Endothelial cell of umbilical vein (primary cell): ENCODE measurements around the gene CMIP. TPM values are rescaled to one million over a fixed set of nuclear protein-coding genes. Genes with fewer than 3 reads are reported as not detected.

ENCODE experiments used
- BruUV-seq: library from RNA; stranded (reverse); fragments of 400-500 nt; replicated peaks from 2 replicates; lab custom pipeline; 2021; lab: Mats Ljungman, UMichigan
- CTCF ChIA-PET: fragments of 300-600, 350-600 bp; sonication (Branson Sonifier 250); formaldehyde crosslinking; loops from one replicate; lab custom pipeline; 2021; ENCODE audit warnings: antibody characterized with exemption, inconsistent platforms; lab: Charles Lee
- POLR2A ChIA-PET: fragments of 300-600, 350-600 bp; sonication (Branson Sonifier 250); formaldehyde crosslinking; loops from one replicate; lab custom pipeline; 2021; ENCODE audit warnings: antibody characterized with exemption, inconsistent platforms; lab: Charles Lee
- DNase-seq: peaks from one replicate; pipeline ENCODE4 v3.0.0-alpha.2; 2011; ENCODE audit warnings: low read depth, low spot score
- FAIRE-seq: peaks from 2 replicates; lab custom pipeline; 2011; peaks lifted over from hg19 to GRCh38; lab: Jason Lieb, UNC
- H2AFZ ChIP-seq: 2 replicates; pipeline ENCODE4 v1.6.0; 2012; ENCODE audit warnings: low read depth, low read length, control low read depth, inconsistent platforms
- H3K27ac ChIP-seq: 2 replicates; pipeline ENCODE4 v1.5.1; 2011; ENCODE audit warnings: low read depth, mild to moderate bottlenecking, control low read depth, low read length, moderate library complexity; ENCODE audit not compliant: insufficient read depth
- H3K27me3 ChIP-seq, 2 experiments: 2 replicates each; pipeline versions ENCODE4 v1.6.0 to v1.6.1; 2011; ENCODE audit warnings: low read length in 2 of 2, mixed read lengths in 1 of 2; ENCODE audit not compliant: control insufficient read depth in 2 of 2, insufficient read depth in 2 of 2
- H3K36me3 ChIP-seq, 2 experiments: 2 replicates in 1 of 2; 3 replicates in 1 of 2; pipeline ENCODE4 v1.5.1; 2011; ENCODE audit warnings: low read length in 2 of 2, mild to moderate bottlenecking in 1 of 2, moderate library complexity in 1 of 2; ENCODE audit not compliant: control insufficient read depth in 2 of 2, insufficient read depth in 2 of 2; ENCODE audit errors: extremely low read depth in 1 of 2
- H3K4me1 ChIP-seq: 3 replicates; pipeline ENCODE4 v1.5.1; 2011; ENCODE audit warnings: mild to moderate bottlenecking, low read length; ENCODE audit not compliant: control insufficient read depth, insufficient read depth; ENCODE audit errors: extremely low read depth
- H3K4me2 ChIP-seq: 2 replicates; pipeline ENCODE4 v1.6.1; 2011; ENCODE audit warnings: low read length, control low read depth, mixed read lengths; ENCODE audit not compliant: insufficient read depth
- H3K4me3 ChIP-seq, 3 experiments: fragments of 200-600 bp in 1 of 3; sonication (generic), shearing (Covaris generic) in 1 of 3; replicated peaks in 1 of 3; 2 replicates each; pipeline ENCODE4 v1.5.1; 2011 to 2016; ENCODE audit warnings: control low read depth in 3 of 3, low read length in 3 of 3, mild to moderate bottlenecking in 2 of 3, inconsistent platforms in 1 of 3, low read depth in 1 of 3, moderate library complexity in 1 of 3; ENCODE audit not compliant: insufficient read depth in 1 of 3
- H3K79me2 ChIP-seq: 2 replicates; pipeline ENCODE4 v1.6.0; 2012; ENCODE audit warnings: low read length, inconsistent platforms; ENCODE audit not compliant: control insufficient read depth, insufficient read depth
- H3K9ac ChIP-seq: replicated peaks from 2 replicates; pipeline ENCODE3; 2011; ENCODE audit warnings: low read length, control low read depth; ENCODE audit not compliant: insufficient read depth; ENCODE audit errors: extremely low read depth
- H3K9me1 ChIP-seq: replicated peaks from 3 replicates; pipeline ENCODE4 v1.6.0; 2011; ENCODE audit warnings: mild to moderate bottlenecking, low read length; ENCODE audit not compliant: control insufficient read depth, insufficient read depth; ENCODE audit errors: extremely low read depth
- H3K9me3 ChIP-seq: replicated peaks from 2 replicates; pipeline ENCODE4 v1.5.1; 2012; ENCODE audit warnings: low read length, inconsistent platforms; ENCODE audit not compliant: control insufficient read depth, insufficient read depth
- H4K20me1 ChIP-seq: replicated peaks from 2 replicates; pipeline ENCODE3; 2011; ENCODE audit warnings: mild to moderate bottlenecking, low read length; ENCODE audit not compliant: control insufficient read depth, insufficient read depth; ENCODE audit errors: extremely low read depth
- EZH2 ChIP-seq: IDR thresholded peaks from 2 replicates; pipeline ENCODE4 v1.6.1; 2012; ENCODE audit warnings: borderline replicate concordance, low read depth, mild to moderate bottlenecking, moderate library complexity, low read length, inconsistent platforms; ENCODE audit not compliant: severe bottlenecking
- FOS ChIP-seq: IDR thresholded peaks from 2 replicates; pipeline ENCODE4 v1.6.1; 2011; ENCODE audit warnings: mild to moderate bottlenecking, low read length, moderate library complexity, borderline replicate concordance; ENCODE audit not compliant: insufficient read depth
- GATA2 ChIP-seq: IDR thresholded peaks from 2 replicates; pipeline ENCODE4 v1.7.0; 2011; ENCODE audit warnings: low read depth, mild to moderate bottlenecking, moderate library complexity, mixed read lengths, low read length; ENCODE audit not compliant: insufficient read length, insufficient read depth
- JUN ChIP-seq: IDR thresholded peaks from 2 replicates; pipeline ENCODE4 v1.6.1; 2011; ENCODE audit warnings: borderline replicate concordance, low read depth; ENCODE audit not compliant: insufficient read length, insufficient read depth
- MYC ChIP-seq: IDR thresholded peaks from one replicate; pipeline ENCODE4 v1.6.1; 2011; ENCODE audit warnings: mild to moderate bottlenecking, low read depth, low read length
- POLR2A ChIP-seq: IDR thresholded peaks from 2 replicates; pipeline ENCODE4 v1.6.1; 2012; ENCODE audit warnings: low read depth, mild to moderate bottlenecking, control low read depth, low read length
- POLR2AphosphoS5 ChIP-seq: IDR thresholded peaks from 2 replicates; pipeline ENCODE4 v1.6.1; 2012; ENCODE audit warnings: low read depth, mild to moderate bottlenecking, control low read depth, low read length, moderate library complexity; ENCODE audit not compliant: insufficient read depth
- dilution Hi-C: fragments of 300-500 bp; cut with MboI; formaldehyde crosslinking; loops from one replicate; pipeline ENCODE4 v1.15.0; 2019; ENCODE audit warnings: low sequenced_read_pairs; ENCODE audit not compliant: extremely low pct_ligation_motif_present
- intact Hi-C: fragments of 100-400 bp; cut with micrococcal nuclease; formaldehyde crosslinking; loops from one replicate; pipeline ENCODE4 v1.10.0; 2022
- polyA plus RNA-seq, 4 experiments: library from polyadenylated mRNA; depleted of rRNA in 3 of 4; stranded (reverse) in 3 of 4; unstranded in 1 of 4; fragments of >200 nt; gene quantifications; 2 replicates each; pipeline versions ENCODE4 v1.2.1 to v1.2.3, GENCODE V29; 2011 to 2012; ENCODE audit warnings: missing spikeins in 1 of 4
- total RNA-seq: library from RNA; stranded (reverse); gene quantifications from 2 replicates; pipeline ENCODE4 v1.2.3, GENCODE V29; 2021
- TF ChIP-seq, protein P1 (sequence below), 2 donors: IDR thresholded peaks; 1 replicate in 1 of 2; 2 replicates in 1 of 2; pipeline ENCODE4 v1.5.1; 2011; ENCODE audit warnings: low read length in 2 of 2, mild to moderate bottlenecking in 2 of 2, moderate library complexity in 2 of 2, control low read depth in 1 of 2, inconsistent platforms in 1 of 2, low read depth in 1 of 2; ENCODE audit not compliant: insufficient read depth in 1 of 2; ENCODE audit errors: extremely low read depth in 1 of 2
- TF ChIP-seq, protein P2 (sequence below): IDR thresholded peaks from 2 replicates; pipeline ENCODE4 v1.6.1; 2011; ENCODE audit not compliant: insufficient read depth, insufficient read length

The CMIP gene
- total and polyA plus RNA-seq, 2 donors (not counting 3 experiments of a cell fraction or from before 2014, with no cell fraction given): 29.0 to 101 TPM

DNA sequence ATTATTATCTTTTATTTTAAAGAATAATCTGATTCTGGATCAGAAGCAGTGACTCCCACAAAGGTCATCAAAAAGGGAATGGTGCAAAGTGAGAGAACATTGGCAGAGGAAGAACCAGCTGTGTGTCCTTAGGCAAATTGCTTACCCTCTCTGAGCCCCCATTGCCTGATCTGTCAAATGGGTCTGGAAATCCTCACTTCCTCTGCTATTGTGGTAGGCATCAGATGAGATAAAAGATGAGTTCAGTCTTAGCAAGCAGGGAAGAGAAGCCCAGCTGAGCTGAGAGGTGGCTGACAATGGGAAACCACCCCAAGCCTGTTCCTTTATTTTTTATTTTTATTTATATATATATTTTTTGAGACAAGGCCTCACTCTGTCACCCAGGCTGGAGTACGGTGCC, 310.2 kb downstream of the CMIP start:
- Histone ChIP-seq H2AFZ (no peak overlapping the region), H3K4me1 (peaks cover 18% of the 10 kb centered on the region), H3K36me3 (no peaks in the 10 kb centered on the region), H3K9ac (no peak overlapping the region), H3K4me2 (no peak overlapping the region), H4K20me1 (no peaks in the 10 kb centered on the region), H3K27me3 (no peaks in the 10 kb centered on the region), H3K79me2 (no peaks in the 10 kb centered on the region), H3K9me1 (no peaks in the 10 kb centered on the region), H3K4me3 (no peak overlapping the region), H3K27ac (no peak overlapping the region), H3K9me3 (no peaks in the 10 kb centered on the region)
- DNase-seq: no peak
- TF ChIP-seq, protein P1, sequence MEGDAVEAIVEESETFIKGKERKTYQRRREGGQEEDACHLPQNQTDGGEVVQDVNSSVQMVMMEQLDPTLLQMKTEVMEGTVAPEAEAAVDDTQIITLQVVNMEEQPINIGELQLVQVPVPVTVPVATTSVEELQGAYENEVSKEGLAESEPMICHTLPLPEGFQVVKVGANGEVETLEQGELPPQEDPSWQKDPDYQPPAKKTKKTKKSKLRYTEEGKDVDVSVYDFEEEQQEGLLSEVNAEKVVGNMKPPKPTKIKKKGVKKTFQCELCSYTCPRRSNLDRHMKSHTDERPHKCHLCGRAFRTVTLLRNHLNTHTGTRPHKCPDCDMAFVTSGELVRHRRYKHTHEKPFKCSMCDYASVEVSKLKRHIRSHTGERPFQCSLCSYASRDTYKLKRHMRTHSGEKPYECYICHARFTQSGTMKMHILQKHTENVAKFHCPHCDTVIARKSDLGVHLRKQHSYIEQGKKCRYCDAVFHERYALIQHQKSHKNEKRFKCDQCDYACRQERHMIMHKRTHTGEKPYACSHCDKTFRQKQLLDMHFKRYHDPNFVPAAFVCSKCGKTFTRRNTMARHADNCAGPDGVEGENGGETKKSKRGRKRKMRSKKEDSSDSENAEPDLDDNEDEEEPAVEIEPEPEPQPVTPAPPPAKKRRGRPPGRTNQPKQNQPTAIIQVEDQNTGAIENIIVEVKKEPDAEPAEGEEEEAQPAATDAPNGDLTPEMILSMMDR (IDR thresholded peaks at IDR 0.05; ENCODE audit: extremely low read depth in 1 of 2, insufficient read depth in 1 of 2, low read depth in 1 of 2, low read length in 2 of 2): no peak
- no peak for TF ChIP-seq GATA2
- TF ChIP-seq EZH2: no peak
- TF ChIP-seq JUN: no peak
- TF ChIP-seq, protein P2, sequence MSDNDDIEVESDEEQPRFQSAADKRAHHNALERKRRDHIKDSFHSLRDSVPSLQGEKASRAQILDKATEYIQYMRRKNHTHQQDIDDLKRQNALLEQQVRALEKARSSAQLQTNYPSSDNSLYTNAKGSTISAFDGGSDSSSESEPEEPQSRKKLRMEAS: no peak
- no peak for TF ChIP-seq FOS
- no peak for TF ChIP-seq POLR2A
- no peak for TF ChIP-seq MYC
- no peak for TF ChIP-seq POLR2AphosphoS5
- POLR2A ChIA-PET: no interaction called here
- dilution Hi-C loops (no loop called here), intact Hi-C loops (no loop called here)
- no peak for FAIRE-seq
- BruUV-seq: no TSS peak
- CTCF ChIA-PET: interaction anchor here (0.9 to 7.2 kb wide), 3 partner anchors 119 to 719 kb away, joined by 3 to 34 read pairs (median 6); partner anchors contain the start of gene ATMIN
